ENCODE data around the gene TNFRSF11A.

The TNFRSF11A gene

GRCh38 chr18:62438402-62438801 lies 113.3 kb downstream of the TNFRSF11A start:
- DNase-seq (ENCODE audit: low spot score): no peak
- TF ChIP-seq, protein P1, sequence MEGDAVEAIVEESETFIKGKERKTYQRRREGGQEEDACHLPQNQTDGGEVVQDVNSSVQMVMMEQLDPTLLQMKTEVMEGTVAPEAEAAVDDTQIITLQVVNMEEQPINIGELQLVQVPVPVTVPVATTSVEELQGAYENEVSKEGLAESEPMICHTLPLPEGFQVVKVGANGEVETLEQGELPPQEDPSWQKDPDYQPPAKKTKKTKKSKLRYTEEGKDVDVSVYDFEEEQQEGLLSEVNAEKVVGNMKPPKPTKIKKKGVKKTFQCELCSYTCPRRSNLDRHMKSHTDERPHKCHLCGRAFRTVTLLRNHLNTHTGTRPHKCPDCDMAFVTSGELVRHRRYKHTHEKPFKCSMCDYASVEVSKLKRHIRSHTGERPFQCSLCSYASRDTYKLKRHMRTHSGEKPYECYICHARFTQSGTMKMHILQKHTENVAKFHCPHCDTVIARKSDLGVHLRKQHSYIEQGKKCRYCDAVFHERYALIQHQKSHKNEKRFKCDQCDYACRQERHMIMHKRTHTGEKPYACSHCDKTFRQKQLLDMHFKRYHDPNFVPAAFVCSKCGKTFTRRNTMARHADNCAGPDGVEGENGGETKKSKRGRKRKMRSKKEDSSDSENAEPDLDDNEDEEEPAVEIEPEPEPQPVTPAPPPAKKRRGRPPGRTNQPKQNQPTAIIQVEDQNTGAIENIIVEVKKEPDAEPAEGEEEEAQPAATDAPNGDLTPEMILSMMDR (IDR thresholded peaks at IDR 0.05): no peak
- H3K4me3 ChIP-seq: no peak overlapping the region
- peak overlapping the region; percentile 92 to 95 for H3K27ac ChIP-seq

- Histone ChIP-seq H3K4me3 (no peak overlapping the region), H3K27ac (peak overlapping the region in 1 of 2 donors; percentile 95)
- no peak for DNase-seq (ENCODE audit: low spot score)
- TF ChIP-seq, protein P1 (IDR thresholded peaks at IDR 0.05): no peak
Observed at GRCh38 chr18:62438866-62439265, 113.8 kb downstream of the TNFRSF11A start.
